GM23338 (cell line): ENCODE measurements around the gene KRT83. TPM values are rescaled to one million over a fixed set of nuclear protein-coding genes. Genes with fewer than 3 reads are reported as not detected.

Experiments used
- CREB1 ChIP-seq: fragments of 250-450 bp; sonication (Bioruptor Pico); IDR thresholded peaks from 2 replicates; pipeline ENCODE4 v1.5.0; 2020; ENCODE audit warnings: low read depth, mild to moderate bottlenecking, moderate library complexity
- JUNB ChIP-seq: IDR thresholded peaks from one replicate; pipeline ENCODE4 v1.6.1; 2016; ENCODE audit warnings: antibody characterized with exemption; ENCODE audit not compliant: unreplicated experiment
- POLR2AphosphoS5 ChIP-seq: IDR thresholded peaks from 2 replicates; pipeline ENCODE4 v1.6.1; 2016; ENCODE audit warnings: antibody characterized with exemption, low read depth
- STAT1 ChIP-seq: IDR thresholded peaks from one replicate; pipeline ENCODE4 v1.6.1; 2016; ENCODE audit warnings: antibody characterized with exemption; ENCODE audit not compliant: unreplicated experiment
- ZNF114 ChIP-seq: fragments of 250-450 bp; sonication (Bioruptor Pico); IDR thresholded peaks from 2 replicates; pipeline ENCODE4 v1.5.0; 2020; ENCODE audit warnings: mild to moderate bottlenecking, moderate library complexity
- polyA plus RNA-seq: library from polyadenylated mRNA; unstranded; fragments of >200 nt; fragmentation: Nextera tagmentation; extraction: Ambion mirVana; gene quantifications from 2 replicates; pipeline ENCODE4 v1.2.1, GENCODE V29; 2016
- total RNA-seq: library from RNA; depleted of rRNA; stranded (reverse); fragments of >200 nt; shearing (Covaris generic); gene quantifications from 2 replicates; pipeline ENCODE4 v1.2.3, GENCODE V29; 2014
- TF ChIP-seq, protein P1 (sequence below): fragments of 250-450 bp; sonication (Bioruptor Pico); IDR thresholded peaks from 2 replicates; pipeline ENCODE4 v1.5.0; 2020; ENCODE audit warnings: mild to moderate bottlenecking, moderate library complexity
- TF ChIP-seq, protein P2 (sequence below): IDR thresholded peaks from one replicate; pipeline ENCODE4 v1.6.1; 2018; ENCODE audit warnings: antibody characterized with exemption; ENCODE audit not compliant: unreplicated experiment
- TF ChIP-seq, protein P3 (sequence below): IDR thresholded peaks from 2 replicates; pipeline ENCODE4 v1.6.1; 2016; ENCODE audit warnings: antibody characterized with exemption
- TF ChIP-seq, protein P4 (sequence below), 2 experiments: fragments of 200-600 bp in 1 of 2; sonication (generic) in 1 of 2; conservative IDR thresholded peaks; 2 replicates each; pipeline versions ENCODE4 v1.5.1 to v1.6.1; 2016 to 2017; ENCODE audit warnings: antibody characterized with exemption in 2 of 2, low read depth in 2 of 2, mild to moderate bottlenecking in 2 of 2, moderate library complexity in 1 of 2

Gene KRT83
- total and polyA plus RNA-seq, 2 experiments from 2014 or later: not detected

DNA sequence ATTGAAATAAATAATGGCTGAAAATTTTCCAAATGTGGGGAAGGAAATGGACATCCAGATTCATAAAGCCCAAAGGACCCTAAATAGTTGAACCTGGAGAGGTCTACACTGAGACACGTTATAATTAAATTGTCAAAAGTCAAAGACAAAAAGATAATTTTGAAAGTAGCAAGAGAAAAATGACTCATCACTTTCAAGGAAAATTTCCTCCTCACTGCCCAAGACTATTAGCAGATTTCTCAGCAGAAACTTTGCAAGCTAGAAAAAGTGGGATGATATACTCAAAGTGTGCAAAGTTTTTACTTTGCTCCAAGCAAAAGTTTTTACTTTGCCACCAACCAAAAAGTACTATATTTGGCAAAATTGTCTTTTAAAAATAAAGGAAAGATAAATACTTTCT is 15.9 kb upstream of the KRT83 start (continued):
- TF ChIP-seq, protein P1, sequence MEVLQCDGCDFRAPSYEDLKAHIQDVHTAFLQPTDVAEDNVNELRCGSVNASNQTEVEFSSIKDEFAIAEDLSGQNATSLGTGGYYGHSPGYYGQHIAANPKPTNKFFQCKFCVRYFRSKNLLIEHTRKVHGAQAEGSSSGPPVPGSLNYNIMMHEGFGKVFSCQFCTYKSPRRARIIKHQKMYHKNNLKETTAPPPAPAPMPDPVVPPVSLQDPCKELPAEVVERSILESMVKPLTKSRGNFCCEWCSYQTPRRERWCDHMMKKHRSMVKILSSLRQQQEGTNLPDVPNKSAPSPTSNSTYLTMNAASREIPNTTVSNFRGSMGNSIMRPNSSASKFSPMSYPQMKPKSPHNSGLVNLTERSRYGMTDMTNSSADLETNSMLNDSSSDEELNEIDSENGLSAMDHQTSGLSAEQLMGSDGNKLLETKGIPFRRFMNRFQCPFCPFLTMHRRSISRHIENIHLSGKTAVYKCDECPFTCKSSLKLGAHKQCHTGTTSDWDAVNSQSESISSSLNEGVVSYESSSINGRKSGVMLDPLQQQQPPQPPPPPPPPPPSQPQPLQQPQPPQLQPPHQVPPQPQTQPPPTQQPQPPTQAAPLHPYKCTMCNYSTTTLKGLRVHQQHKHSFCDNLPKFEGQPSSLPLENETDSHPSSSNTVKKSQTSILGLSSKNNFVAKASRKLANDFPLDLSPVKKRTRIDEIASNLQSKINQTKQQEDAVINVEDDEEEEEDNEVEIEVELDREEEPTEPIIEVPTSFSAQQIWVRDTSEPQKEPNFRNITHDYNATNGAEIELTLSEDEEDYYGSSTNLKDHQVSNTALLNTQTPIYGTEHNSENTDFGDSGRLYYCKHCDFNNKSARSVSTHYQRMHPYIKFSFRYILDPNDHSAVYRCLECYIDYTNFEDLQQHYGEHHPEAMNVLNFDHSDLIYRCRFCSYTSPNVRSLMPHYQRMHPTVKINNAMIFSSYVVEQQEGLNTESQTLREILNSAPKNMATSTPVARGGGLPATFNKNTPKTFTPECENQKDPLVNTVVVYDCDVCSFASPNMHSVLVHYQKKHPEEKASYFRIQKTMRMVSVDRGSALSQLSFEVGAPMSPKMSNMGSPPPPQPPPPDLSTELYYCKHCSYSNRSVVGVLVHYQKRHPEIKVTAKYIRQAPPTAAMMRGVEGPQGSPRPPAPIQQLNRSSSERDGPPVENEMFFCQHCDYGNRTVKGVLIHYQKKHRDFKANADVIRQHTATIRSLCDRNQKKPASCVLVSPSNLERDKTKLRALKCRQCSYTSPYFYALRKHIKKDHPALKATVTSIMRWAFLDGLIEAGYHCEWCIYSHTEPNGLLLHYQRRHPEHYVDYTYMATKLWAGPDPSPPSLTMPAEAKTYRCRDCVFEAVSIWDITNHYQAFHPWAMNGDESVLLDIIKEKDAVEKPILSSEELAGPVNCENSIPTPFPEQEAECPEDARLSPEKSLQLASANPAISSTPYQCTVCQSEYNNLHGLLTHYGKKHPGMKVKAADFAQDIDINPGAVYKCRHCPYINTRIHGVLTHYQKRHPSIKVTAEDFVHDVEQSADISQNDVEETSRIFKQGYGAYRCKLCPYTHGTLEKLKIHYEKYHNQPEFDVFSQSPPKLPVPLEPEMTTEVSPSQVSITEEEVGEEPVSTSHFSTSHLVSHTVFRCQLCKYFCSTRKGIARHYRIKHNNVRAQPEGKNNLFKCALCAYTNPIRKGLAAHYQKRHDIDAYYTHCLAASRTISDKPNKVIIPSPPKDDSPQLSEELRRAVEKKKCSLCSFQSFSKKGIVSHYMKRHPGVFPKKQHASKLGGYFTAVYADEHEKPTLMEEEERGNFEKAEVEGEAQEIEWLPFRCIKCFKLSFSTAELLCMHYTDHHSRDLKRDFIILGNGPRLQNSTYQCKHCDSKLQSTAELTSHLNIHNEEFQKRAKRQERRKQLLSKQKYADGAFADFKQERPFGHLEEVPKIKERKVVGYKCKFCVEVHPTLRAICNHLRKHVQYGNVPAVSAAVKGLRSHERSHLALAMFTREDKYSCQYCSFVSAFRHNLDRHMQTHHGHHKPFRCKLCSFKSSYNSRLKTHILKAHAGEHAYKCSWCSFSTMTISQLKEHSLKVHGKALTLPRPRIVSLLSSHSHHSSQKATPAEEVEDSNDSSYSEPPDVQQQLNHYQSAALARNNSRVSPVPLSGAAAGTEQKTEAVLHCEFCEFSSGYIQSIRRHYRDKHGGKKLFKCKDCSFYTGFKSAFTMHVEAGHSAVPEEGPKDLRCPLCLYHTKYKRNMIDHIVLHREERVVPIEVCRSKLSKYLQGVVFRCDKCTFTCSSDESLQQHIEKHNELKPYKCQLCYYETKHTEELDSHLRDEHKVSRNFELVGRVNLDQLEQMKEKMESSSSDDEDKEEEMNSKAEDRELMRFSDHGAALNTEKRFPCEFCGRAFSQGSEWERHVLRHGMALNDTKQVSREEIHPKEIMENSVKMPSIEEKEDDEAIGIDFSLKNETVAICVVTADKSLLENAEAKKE (CRISPR knock-in tag): no peak
- TF ChIP-seq POLR2AphosphoS5: no peak
- no peak for TF ChIP-seq CREB1 (CRISPR knock-in tag)
- TF ChIP-seq STAT1: no peak
- no peak for TF ChIP-seq JUNB
- TF ChIP-seq, protein P2, sequence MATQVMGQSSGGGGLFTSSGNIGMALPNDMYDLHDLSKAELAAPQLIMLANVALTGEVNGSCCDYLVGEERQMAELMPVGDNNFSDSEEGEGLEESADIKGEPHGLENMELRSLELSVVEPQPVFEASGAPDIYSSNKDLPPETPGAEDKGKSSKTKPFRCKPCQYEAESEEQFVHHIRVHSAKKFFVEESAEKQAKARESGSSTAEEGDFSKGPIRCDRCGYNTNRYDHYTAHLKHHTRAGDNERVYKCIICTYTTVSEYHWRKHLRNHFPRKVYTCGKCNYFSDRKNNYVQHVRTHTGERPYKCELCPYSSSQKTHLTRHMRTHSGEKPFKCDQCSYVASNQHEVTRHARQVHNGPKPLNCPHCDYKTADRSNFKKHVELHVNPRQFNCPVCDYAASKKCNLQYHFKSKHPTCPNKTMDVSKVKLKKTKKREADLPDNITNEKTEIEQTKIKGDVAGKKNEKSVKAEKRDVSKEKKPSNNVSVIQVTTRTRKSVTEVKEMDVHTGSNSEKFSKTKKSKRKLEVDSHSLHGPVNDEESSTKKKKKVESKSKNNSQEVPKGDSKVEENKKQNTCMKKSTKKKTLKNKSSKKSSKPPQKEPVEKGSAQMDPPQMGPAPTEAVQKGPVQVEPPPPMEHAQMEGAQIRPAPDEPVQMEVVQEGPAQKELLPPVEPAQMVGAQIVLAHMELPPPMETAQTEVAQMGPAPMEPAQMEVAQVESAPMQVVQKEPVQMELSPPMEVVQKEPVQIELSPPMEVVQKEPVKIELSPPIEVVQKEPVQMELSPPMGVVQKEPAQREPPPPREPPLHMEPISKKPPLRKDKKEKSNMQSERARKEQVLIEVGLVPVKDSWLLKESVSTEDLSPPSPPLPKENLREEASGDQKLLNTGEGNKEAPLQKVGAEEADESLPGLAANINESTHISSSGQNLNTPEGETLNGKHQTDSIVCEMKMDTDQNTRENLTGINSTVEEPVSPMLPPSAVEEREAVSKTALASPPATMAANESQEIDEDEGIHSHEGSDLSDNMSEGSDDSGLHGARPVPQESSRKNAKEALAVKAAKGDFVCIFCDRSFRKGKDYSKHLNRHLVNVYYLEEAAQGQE: no peak
- no peak for TF ChIP-seq ZNF114
- TF ChIP-seq, protein P3, sequence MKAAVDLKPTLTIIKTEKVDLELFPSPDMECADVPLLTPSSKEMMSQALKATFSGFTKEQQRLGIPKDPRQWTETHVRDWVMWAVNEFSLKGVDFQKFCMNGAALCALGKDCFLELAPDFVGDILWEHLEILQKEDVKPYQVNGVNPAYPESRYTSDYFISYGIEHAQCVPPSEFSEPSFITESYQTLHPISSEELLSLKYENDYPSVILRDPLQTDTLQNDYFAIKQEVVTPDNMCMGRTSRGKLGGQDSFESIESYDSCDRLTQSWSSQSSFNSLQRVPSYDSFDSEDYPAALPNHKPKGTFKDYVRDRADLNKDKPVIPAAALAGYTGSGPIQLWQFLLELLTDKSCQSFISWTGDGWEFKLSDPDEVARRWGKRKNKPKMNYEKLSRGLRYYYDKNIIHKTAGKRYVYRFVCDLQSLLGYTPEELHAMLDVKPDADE: no peak
- TF ChIP-seq, protein P4, sequence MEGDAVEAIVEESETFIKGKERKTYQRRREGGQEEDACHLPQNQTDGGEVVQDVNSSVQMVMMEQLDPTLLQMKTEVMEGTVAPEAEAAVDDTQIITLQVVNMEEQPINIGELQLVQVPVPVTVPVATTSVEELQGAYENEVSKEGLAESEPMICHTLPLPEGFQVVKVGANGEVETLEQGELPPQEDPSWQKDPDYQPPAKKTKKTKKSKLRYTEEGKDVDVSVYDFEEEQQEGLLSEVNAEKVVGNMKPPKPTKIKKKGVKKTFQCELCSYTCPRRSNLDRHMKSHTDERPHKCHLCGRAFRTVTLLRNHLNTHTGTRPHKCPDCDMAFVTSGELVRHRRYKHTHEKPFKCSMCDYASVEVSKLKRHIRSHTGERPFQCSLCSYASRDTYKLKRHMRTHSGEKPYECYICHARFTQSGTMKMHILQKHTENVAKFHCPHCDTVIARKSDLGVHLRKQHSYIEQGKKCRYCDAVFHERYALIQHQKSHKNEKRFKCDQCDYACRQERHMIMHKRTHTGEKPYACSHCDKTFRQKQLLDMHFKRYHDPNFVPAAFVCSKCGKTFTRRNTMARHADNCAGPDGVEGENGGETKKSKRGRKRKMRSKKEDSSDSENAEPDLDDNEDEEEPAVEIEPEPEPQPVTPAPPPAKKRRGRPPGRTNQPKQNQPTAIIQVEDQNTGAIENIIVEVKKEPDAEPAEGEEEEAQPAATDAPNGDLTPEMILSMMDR (conservative IDR thresholded peaks at IDR 0.05; ENCODE audit: low read depth in 2 of 2): no peak
